ACHN (cell line): Measurements from ENCODE around the gene SIGLEC1.

Source experiments
- DNase-seq: peaks from one replicate; pipeline ENCODE4 v3.0.0-alpha.2; 2015
- in situ Hi-C: cut with HindIII; loops from 2 replicates; pipeline ENCODE4 v1.10.0; 2017; ENCODE audit warnings: low sequenced_read_pairs, low pct_ligation_motif_present, low pct_unique_long_range_greater_than_20kb

SIGLEC1 gene

DNA sequence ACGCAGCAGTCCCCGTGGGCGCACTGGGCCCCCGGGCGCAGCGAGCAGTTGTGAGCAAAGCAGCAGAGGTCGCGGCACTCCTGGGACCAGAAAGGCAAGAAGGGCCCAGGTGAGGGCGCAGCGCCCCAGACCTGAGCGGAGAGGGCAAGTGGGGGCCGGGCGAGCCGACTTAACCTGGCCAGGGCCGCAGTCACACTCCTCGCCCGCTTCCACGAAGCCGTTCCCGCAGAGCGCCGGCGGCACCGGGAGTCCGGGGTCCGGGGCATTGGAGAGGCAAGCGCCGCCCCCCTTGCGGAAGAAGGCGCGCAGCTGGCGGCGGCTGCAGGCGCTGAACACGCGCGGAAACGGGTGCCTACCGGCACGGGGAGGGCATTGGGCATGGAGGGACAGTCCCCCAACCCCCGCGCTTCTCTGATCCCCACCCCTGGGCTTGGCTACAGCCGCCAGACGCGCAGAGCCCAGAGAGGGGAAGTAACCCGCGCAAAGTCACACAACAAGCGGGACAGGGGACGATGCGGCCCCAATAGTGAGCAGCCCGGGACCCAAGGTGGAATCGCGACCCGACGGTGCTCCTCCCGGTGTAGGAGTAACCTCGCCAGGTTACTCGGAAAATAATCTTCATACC is 39.7 kb downstream of the SIGLEC1 start:
- no peak for DNase-seq
- in situ Hi-C loops: no loop called here

DNA sequence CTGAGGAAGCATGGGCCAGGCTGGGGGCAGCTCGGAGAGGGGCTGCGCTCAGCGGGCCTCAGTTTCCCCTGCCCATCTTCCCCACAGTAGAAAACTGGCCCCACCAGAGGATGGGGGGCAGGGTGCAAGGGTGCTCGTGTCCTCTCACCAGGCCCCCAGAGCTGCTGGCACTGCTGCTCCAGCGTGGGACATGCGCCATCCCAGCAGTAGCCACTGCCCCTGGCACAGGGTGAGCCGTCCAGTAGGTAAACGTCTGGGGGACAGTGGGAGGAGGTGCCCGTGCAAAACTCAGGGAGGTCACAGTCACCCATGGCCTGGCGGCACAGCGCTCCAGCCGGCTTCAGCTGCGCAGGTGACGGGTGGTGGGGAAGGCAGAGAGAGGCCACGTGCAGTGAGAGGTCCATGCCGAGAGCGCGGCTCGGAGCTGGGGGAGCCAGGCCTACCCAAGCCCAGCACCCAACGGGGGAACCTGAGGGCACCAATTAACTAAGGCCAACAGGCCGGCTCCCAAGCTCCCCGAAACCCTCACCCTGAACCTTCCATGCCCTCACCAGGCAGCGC is 40.3 kb downstream of the SIGLEC1 start:
- in situ Hi-C loops: no loop called here
- DNase-seq: no peak

DNA sequence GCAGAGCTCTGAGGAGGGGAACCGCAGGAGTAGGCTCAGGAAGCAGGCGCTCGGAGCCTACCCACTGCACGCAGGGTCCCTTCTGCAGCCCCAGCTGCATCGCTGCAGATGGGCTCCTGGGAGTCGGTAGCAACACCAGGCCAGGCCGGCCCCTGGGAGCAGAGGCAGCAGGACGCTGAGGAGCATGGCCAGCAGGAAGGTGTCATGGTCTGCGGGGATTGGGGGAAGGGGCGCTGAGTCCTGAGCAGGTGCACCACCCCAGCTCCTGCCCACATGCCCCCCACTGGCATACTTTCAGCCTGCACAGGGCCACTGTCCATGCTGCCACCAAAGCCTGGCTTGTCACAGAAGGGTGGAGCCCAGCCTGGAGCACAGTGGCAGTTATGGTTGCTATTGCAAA is 41.5 kb downstream of the SIGLEC1 start:
- no peak for DNase-seq
- in situ Hi-C loops: no loop called here

DNA sequence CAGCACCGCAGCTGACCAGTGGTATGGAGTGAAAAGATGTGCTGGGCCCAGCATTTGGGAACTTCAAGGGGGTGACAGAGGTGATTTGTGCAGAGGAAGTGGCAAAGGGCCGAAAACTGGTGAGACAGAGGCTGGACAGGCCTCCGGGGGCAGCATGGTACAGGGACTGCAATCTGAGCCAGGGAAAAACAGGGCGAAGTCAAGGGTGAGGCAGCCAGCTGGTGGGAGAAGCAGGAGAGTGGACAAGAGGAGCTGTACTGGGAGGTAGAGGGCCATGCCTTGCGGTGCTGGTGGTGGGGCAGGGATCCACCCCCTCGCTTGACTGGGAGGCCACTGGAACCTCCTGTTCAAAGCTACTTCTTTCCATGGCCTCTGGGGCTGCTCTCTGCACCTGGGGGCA is 41.9 kb downstream of the SIGLEC1 start:
- no peak for DNase-seq
- in situ Hi-C loops: no loop called here

DNA sequence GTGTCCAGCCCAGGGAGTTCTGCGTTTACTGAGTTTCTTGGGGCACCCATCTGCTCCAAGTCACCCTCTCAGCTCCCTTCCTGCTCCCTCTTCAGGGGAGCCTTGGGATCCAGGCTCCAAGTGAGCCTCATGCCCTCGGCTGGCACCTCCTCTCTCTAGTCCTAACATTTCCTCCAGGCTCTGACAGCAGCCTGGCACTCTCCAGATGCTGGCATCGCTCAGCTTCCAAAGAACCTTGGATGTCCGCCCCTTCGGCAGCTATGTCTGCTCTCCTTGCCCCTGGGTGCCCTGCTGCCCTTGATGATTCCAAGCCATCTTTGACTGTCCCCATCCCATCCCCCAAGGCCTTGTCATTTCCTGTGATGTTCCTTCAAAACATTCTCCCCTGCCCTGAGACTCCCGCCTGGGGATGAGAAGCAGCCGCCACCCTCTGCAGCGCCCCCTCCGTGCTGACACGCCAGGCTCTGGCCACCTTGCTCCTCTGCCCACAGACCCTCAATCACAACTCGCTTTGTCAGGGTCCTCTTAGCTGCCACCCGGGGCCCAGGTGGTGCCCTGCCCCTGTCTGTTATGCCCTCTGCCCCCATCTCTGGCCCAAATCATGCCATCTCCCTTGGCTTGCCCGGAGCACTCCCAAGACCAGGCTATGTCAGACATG is 42.6 kb downstream of the SIGLEC1 start:
- no peak for DNase-seq
- in situ Hi-C loops: no loop called here

DNA sequence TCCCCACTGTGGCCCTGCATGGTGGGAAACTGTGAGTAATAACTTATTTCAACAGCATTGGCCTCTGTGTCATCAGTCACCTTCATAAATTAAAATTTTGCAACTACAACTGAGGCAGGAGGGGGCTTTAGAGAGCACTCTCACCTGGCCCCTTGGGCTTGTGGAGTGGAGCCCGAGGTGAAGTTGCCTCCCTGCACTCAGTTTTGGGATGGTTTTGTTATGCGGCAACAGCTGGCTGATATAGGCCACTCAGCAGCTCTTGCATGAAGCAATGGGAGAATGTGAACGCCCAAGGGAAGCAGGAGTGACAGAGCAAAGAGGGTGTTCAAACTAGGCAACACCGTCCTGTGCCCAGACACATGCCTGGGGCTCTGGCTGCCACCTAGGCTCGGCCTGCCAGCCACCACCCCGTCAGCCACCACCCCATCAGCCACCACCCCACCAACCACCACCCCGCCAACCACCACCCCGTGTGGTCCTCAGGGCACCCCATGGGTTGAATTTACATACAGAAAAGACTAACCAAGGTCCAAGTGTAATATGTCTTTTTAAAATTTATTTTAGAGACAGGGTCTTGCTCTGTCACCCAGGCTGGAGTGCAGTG is 44.9 kb downstream of the SIGLEC1 start:
- in situ Hi-C loops: no loop called here

DNA sequence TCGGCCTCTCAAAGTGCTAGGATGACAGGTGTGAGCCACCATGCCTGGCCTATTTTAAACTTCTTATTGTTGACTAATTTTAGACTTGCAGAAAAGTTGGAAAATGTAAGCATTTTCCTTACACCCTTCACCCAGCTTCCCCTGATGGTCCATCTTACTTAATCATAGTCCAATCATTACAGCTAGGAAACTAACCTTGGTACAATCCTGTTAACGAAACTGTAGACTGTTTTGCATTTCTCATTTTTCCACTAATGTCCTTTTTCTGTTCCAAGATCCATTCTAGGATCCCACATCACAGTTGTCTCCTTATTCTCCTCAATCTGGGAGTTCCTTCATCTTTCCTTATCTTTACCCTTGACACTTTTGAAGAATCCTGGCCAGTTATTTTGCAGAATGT is 48.5 kb downstream of the SIGLEC1 start:
- DNase-seq: no peak
- in situ Hi-C loops: no loop called here

More for the DNA sequence above, 44.9 kb downstream of the SIGLEC1 start:
- no peak for DNase-seq

DNA sequence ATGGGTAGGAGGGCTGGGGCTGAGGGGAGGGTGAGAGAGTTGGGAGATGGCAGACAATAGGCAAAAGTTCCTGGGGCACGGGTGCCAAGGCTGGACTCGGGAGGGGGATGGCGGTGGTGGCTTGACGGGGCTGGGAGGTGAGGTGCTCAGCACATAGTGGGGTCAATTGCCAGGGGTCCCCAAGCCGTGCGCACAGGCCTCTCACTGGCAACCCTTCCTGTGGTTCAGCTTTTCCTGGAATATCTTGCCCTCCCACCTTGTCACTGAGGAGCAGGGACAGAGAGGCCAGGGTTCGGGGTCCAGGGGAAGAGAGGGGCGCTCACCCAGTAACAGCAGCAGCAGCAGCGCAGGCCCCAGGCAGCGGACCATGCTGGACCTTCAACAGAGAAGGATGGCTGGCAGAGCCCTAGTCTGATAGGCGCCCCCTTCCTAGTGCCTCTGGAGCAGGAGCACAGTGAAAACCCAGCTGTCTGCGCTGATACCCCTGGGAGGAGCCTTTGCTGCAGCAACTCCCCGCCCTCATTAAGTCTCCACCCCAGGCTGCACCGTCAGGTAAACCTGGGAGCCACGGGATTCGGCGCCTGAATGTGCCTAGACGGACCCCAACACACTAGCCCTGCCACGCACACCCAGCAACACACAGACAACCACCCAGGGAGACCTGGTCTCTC is 49.2 kb downstream of the SIGLEC1 start, which contains the start of gene GFRA4:
GFRA4 (minus strand) TSS at position 369 of the 671 bp plus-strand sequence; CDS start at position 369, 0 bp downstream.
- in situ Hi-C loops: no loop called here
- DNase-seq: no peak
